Colonic mucosa (tissue), 4 donors: ENCODE results near the gene FUCA2. TPM values are rescaled to one million over a fixed set of nuclear protein-coding genes. Genes with fewer than 3 reads are reported as not detected.

Source experiments
- DNase-seq: peaks from one replicate; pipeline ENCODE4 v3.0.0-alpha.2; 2020
- H3K27ac ChIP-seq: fragments of 200-600 bp; one replicate; pipeline ENCODE4 v1.8.0; 2021
- H3K27me3 ChIP-seq: fragments of 200-600 bp; one replicate; pipeline ENCODE4 v1.8.0; 2021
- H3K36me3 ChIP-seq: fragments of 200-600 bp; one replicate; pipeline ENCODE4 v1.8.0; 2021
- H3K4me1 ChIP-seq: fragments of 200-600 bp; one replicate; pipeline ENCODE4 v1.8.0; 2021; ENCODE audit warnings: mild to moderate bottlenecking
- H3K4me3 ChIP-seq: fragments of 200-600 bp; one replicate; pipeline ENCODE4 v1.8.0; 2021
- H3K9ac ChIP-seq, 2 donors: one replicate each; pipeline ENCODE4 v1.7.0; 2013; ENCODE audit warnings: control low read depth in 2 of 2, low read depth in 2 of 2, low read length in 2 of 2
- H3K9me3 ChIP-seq: fragments of 200-600 bp; one replicate; pipeline ENCODE4 v1.8.0; 2021
- CTCF ChIP-seq: fragments of 200-600 bp; IDR thresholded peaks from one replicate; pipeline ENCODE4 v1.8.0; 2022; ENCODE audit warnings: antibody characterized with exemption, mild to moderate bottlenecking
- intact Hi-C: fragments of 100-400 bp; cut with DNase I; formaldehyde crosslinking; loops from one replicate; pipeline ENCODE4 v1.14.1; 2022
- total RNA-seq, 2 donors: library from RNA; stranded (reverse); fragmentation: NEBNext Ultra II Directional in 1 of 2; extraction: Animal tissue kit (Norgen Biotek cat#: 25700) in 1 of 2; gene quantifications; one replicate each; pipeline ENCODE4 v1.2.1, GENCODE V29; 2021
- donor health status: healthy.
- donor health status: DM: no; HTN: no; CAD: no.
- donor health status: DM: no; HTN: no; CAD: no.

FUCA2 gene
- total RNA-seq, 2 donors from 2014 or later: 72.2 to 93.1 TPM

- Histone ChIP-seq H3K9me3 (no peaks in the 10 kb centered on the region), H3K9ac (no peak overlapping the region), H3K27me3 (no peaks in the 10 kb centered on the region), H3K36me3 (no peaks in the 10 kb centered on the region), H3K4me1 (no peaks in the 10 kb centered on the region), H3K4me3 (no peak overlapping the region), H3K27ac (no peak overlapping the region)
- TF ChIP-seq CTCF: no peak
- intact Hi-C loops: no loop called here
- DNase-seq: no peak
Observed at GRCh38 chr6:143486752-143487151, 24.8 kb downstream of the FUCA2 start.

- intact Hi-C loops: no loop called here
- no peak overlapping the region for H3K27ac ChIP-seq
Observed at GRCh38 chr6:143485967-143486366, 25.6 kb downstream of the FUCA2 start.

GRCh38 chr6:143482593-143482992, 28.9 kb downstream of the FUCA2 start:
- Histone ChIP-seq H3K4me3 (no peak overlapping the region), H3K9me3 (no peaks in the 10 kb centered on the region), H3K27ac (no peak overlapping the region), H3K36me3 (no peaks in the 10 kb centered on the region), H3K9ac (no peak overlapping the region), H3K27me3 (no peaks in the 10 kb centered on the region), H3K4me1 (no peaks in the 10 kb centered on the region)
- intact Hi-C loops: no loop called here
- no peak for TF ChIP-seq CTCF
- DNase-seq: no peak

More at GRCh38 chr6:143485967-143486366, 25.6 kb downstream of the FUCA2 start:
- TF ChIP-seq CTCF: no peak
- Histone ChIP-seq H3K4me3 (no peak overlapping the region), H3K4me1 (no peaks in the 10 kb centered on the region), H3K9me3 (no peaks in the 10 kb centered on the region), H3K9ac (no peak overlapping the region), H3K27me3 (no peaks in the 10 kb centered on the region), H3K36me3 (no peaks in the 10 kb centered on the region)
- DNase-seq: no peak

GRCh38 chr6:143478479-143479062, 32.9 kb downstream of the FUCA2 start:
- Histone ChIP-seq H3K4me3 (no peak overlapping the region), H3K9ac (no peak overlapping the region), H3K36me3 (no peaks in the 10 kb centered on the region), H3K9me3 (no peaks in the 10 kb centered on the region), H3K27me3 (no peaks in the 10 kb centered on the region), H3K4me1 (no peaks in the 10 kb centered on the region), H3K27ac (no peak overlapping the region)
- TF ChIP-seq CTCF: no peak
- no peak for DNase-seq
- intact Hi-C loops: no loop called here

GRCh38 chr6:143476545-143476944, 35.0 kb downstream of the FUCA2 start:
- Histone ChIP-seq H3K4me1 (no peaks in the 10 kb centered on the region), H3K27ac (no peak overlapping the region), H3K9ac (no peak overlapping the region), H3K4me3 (no peak overlapping the region), H3K9me3 (no peaks in the 10 kb centered on the region), H3K36me3 (no peaks in the 10 kb centered on the region), H3K27me3 (no peaks in the 10 kb centered on the region)
- TF ChIP-seq CTCF: no peak
- no peak for DNase-seq
- intact Hi-C loops: no loop called here
